Trophoblast cell (in vitro differentiated cells and primary cell): ENCODE results near the gene AHDC1.
A peak's percentile ranks its signal among the peaks of the same experiment; 100 is the strongest.

Experiments
- DNase-seq, 2 donors: peaks; one replicate each; pipeline ENCODE4 v3.0.0-alpha.2; 2016
- H2AFZ ChIP-seq: 2 replicates; pipeline ENCODE4 v1.6.1; 2013; ENCODE audit warnings: low read length, moderate library complexity, mild to moderate bottlenecking; ENCODE audit not compliant: insufficient read depth, poor library complexity
- H2AK5ac ChIP-seq: 2 replicates; pipeline ENCODE4 v1.6.1; 2013; ENCODE audit warnings: mild to moderate bottlenecking, low read length
- H2BK120ac ChIP-seq: 2 replicates; pipeline ENCODE4 v1.6.1; 2013; ENCODE audit warnings: low read length, mild to moderate bottlenecking, moderate library complexity; ENCODE audit not compliant: insufficient read depth, poor library complexity
- H2BK12ac ChIP-seq: 2 replicates; pipeline ENCODE4 v1.6.1; 2013; ENCODE audit warnings: mild to moderate bottlenecking, low read length, moderate library complexity
- H2BK5ac ChIP-seq: 2 replicates; pipeline ENCODE4 v1.6.1; 2013; ENCODE audit warnings: low read length, low read depth, moderate library complexity, mild to moderate bottlenecking; ENCODE audit not compliant: poor library complexity
- H3K14ac ChIP-seq: 2 replicates; pipeline ENCODE4 v1.6.1; 2013; ENCODE audit warnings: mild to moderate bottlenecking, low read length
- H3K18ac ChIP-seq: 2 replicates; pipeline ENCODE4 v1.6.1; 2013; ENCODE audit warnings: mild to moderate bottlenecking, low read length
- H3K23ac ChIP-seq: 2 replicates; pipeline ENCODE4 v1.6.1; 2013; ENCODE audit warnings: low read length
- H3K27ac ChIP-seq: 2 replicates; pipeline ENCODE4 v1.5.1; 2013; ENCODE audit warnings: low read depth, mild to moderate bottlenecking, inconsistent platforms, low read length, moderate library complexity
- H3K27me3 ChIP-seq: 2 replicates; pipeline ENCODE4 v1.6.1; 2013; ENCODE audit warnings: inconsistent platforms, mild to moderate bottlenecking, low read length, moderate library complexity; ENCODE audit not compliant: insufficient read depth
- H3K36me3 ChIP-seq, 2 experiments: 1 replicate in 1 of 2; 2 replicates in 1 of 2; pipeline ENCODE4 v1.6.1; 2013; ENCODE audit warnings: low read length in 2 of 2, mild to moderate bottlenecking in 2 of 2, moderate library complexity in 1 of 2; ENCODE audit not compliant: insufficient read depth in 2 of 2, control insufficient read depth in 1 of 2
- H3K4ac ChIP-seq: 2 replicates; pipeline ENCODE4 v1.6.1; 2013; ENCODE audit warnings: low read depth, mild to moderate bottlenecking, low read length, moderate library complexity
- H3K4me1 ChIP-seq, 2 experiments: 1 replicate in 1 of 2; 2 replicates in 1 of 2; pipeline ENCODE4 v1.6.1; 2013; ENCODE audit warnings: low read length in 2 of 2, mild to moderate bottlenecking in 2 of 2, moderate library complexity in 1 of 2; ENCODE audit not compliant: insufficient read depth in 2 of 2, control insufficient read depth in 1 of 2
- H3K4me2 ChIP-seq: 2 replicates; pipeline ENCODE4 v1.6.1; 2013; ENCODE audit warnings: inconsistent platforms, mild to moderate bottlenecking, low read length, moderate library complexity
- H3K4me3 ChIP-seq: 2 replicates; pipeline ENCODE4 v1.5.1; 2013; ENCODE audit warnings: mild to moderate bottlenecking, low read depth, low read length, inconsistent platforms
- H3K79me1 ChIP-seq: one replicate; pipeline ENCODE4 v1.6.1; 2013; ENCODE audit warnings: low read length
- H3K79me2 ChIP-seq: 2 replicates; pipeline ENCODE4 v1.6.1; 2013; ENCODE audit warnings: low read length, mild to moderate bottlenecking; ENCODE audit not compliant: control insufficient read depth, insufficient read depth, poor library complexity
- H3K9ac ChIP-seq: 2 replicates; pipeline ENCODE4 v1.6.1; 2013; ENCODE audit warnings: mild to moderate bottlenecking, low read length
- H3K9me3 ChIP-seq: 2 replicates; pipeline ENCODE4 v1.6.1; 2013; ENCODE audit warnings: low read depth, mild to moderate bottlenecking, control low read depth, inconsistent platforms, low read length; ENCODE audit not compliant: insufficient read depth
- H4K12ac ChIP-seq: 2 replicates; pipeline ENCODE4 v1.6.1; 2013; ENCODE audit warnings: low read depth, mild to moderate bottlenecking, low read length, moderate library complexity
- H4K8ac ChIP-seq: 2 replicates; pipeline ENCODE4 v1.6.1; 2013; ENCODE audit warnings: low read depth, mild to moderate bottlenecking, low read length, moderate library complexity
- H4K91ac ChIP-seq: one replicate; pipeline ENCODE4 v1.6.1; 2013; ENCODE audit warnings: low read depth, mild to moderate bottlenecking, low read length, moderate library complexity
- WGBS: extraction: QIAGEN DNeasy Blood & Tissue Kit; methylation state at CpG from one replicate; pipeline ENCODE4 v1.1.7; 2013; ENCODE audit warnings: missing lambda C conversion rate; ENCODE audit not compliant: insufficient read length, insufficient coverage; ENCODE audit errors: extremely low coverage; 5-methylcytosine and 5-hydroxymethylcytosine counted together

Gene AHDC1

DNA sequence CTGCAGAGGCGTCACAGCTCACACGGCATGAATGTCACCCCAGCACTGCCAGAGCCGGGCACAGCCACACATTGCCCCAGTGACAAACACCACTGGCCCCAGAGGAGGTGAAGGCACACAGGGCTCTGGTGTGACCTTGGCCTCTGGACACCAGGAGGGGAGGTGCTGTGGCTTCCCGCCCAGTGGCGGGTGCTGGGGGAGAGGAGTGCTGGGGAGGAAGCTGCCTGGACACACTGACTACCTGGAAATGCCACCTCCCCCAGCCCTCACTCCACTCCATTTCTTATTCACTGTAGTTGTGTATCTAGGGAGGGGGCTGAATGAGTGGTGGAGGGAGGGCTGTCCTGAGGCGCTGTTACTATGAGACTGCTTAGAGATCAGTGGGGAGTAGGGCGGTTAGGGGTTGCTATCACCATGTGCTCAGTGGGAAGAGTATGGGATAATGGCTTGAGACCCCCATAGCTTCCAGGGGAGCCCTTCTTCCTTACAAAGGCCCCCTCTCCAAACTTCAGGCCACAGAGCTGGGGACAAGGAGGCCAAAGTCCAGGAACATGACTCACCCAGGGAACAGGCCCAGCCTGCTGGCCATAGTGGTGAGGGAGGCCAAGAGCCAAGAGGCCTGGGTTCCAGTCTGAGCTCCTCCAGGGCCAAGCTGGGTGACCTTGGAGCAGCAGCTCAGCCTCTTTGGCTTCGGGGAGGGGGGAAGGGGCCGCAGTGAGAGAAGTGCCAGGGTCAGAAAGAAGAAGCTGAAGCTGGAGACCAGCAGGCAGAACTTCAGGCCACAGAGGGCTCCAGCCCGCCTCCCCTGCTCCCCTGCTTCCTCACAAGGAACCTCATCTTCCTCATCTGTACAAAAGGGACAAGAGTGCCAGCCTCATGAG is 40.1 kb downstream of the AHDC1 start:
- no peak overlapping the region for H4K12ac ChIP-seq
- peak overlapping the region; percentile 20 for H3K4me2 ChIP-seq
- peak overlapping the region; percentile 71 for H3K4ac ChIP-seq
- DNase-seq: peak in 1 of 2 donors; percentile 50
- WGBS: no CpG with 5 or more reads among the region's 10 CpGs
- H3K79me2 ChIP-seq: peaks cover 47% of the 10 kb centered on the region
- H3K79me1 ChIP-seq: peaks cover 64% of the 10 kb centered on the region
- no peaks in the 10 kb centered on the region for H3K27me3 ChIP-seq
- peak overlapping the region; percentile 56 for H4K91ac ChIP-seq
- H4K8ac ChIP-seq: peak overlapping the region; percentile 10
- peak overlapping the region; percentile 51 for H2BK5ac ChIP-seq
- H3K36me3 ChIP-seq: peaks cover 5 to 21% of the 10 kb centered on the region in 2 experiments
- H2BK12ac ChIP-seq: peak overlapping the region; percentile 16
- no peaks in the 10 kb centered on the region for H3K9me3 ChIP-seq
- H3K23ac ChIP-seq: no peak overlapping the region
- no peak overlapping the region for H3K9ac ChIP-seq
- no peak overlapping the region for H2AFZ ChIP-seq
- H2AK5ac ChIP-seq: peak overlapping the region; percentile 26
- peak overlapping the region; percentile 41 for H3K14ac ChIP-seq
- peak overlapping the region; percentile 27 for H3K4me3 ChIP-seq
- H3K4me1 ChIP-seq: peaks cover 82 to 89% of the 10 kb centered on the region in 2 experiments
- H3K18ac ChIP-seq: peak overlapping the region; percentile 31
- H3K27ac ChIP-seq: peak overlapping the region; percentile 42
- H2BK120ac ChIP-seq: peak overlapping the region; percentile 28

GRCh38 chr1:27563341-27563590 is 40.7 kb downstream of the AHDC1 start:
- Histone ChIP-seq H3K9ac (no peak overlapping the region), H3K4me3 (no peak overlapping the region), H3K4ac (peak overlapping the region; percentile 2), H3K23ac (no peak overlapping the region), H3K4me2 (no peak overlapping the region), H3K4me1 (peaks cover 88 to 93% of the 10 kb centered on the region in 2 experiments), H2BK12ac (peak overlapping the region; percentile 0), H3K79me2 (peaks cover 47% of the 10 kb centered on the region), H2BK5ac (no peak overlapping the region), H3K79me1 (peaks cover 66% of the 10 kb centered on the region), H3K27me3 (no peaks in the 10 kb centered on the region), H2AK5ac (peak overlapping the region; percentile 26), H4K12ac (no peak overlapping the region), H3K14ac (peak overlapping the region; percentile 0), H3K27ac (peak overlapping the region; percentile 42), H2BK120ac (no peak overlapping the region), H3K9me3 (no peaks in the 10 kb centered on the region), H4K91ac (peak overlapping the region; percentile 18), H4K8ac (no peak overlapping the region), H3K36me3 (peaks cover 9 to 26% of the 10 kb centered on the region in 2 experiments), H3K18ac (peak overlapping the region; percentile 10), H2AFZ (no peak overlapping the region)
- no peak for DNase-seq
- no CpG with 5 or more reads among the region's 4 CpGs for WGBS

DNA sequence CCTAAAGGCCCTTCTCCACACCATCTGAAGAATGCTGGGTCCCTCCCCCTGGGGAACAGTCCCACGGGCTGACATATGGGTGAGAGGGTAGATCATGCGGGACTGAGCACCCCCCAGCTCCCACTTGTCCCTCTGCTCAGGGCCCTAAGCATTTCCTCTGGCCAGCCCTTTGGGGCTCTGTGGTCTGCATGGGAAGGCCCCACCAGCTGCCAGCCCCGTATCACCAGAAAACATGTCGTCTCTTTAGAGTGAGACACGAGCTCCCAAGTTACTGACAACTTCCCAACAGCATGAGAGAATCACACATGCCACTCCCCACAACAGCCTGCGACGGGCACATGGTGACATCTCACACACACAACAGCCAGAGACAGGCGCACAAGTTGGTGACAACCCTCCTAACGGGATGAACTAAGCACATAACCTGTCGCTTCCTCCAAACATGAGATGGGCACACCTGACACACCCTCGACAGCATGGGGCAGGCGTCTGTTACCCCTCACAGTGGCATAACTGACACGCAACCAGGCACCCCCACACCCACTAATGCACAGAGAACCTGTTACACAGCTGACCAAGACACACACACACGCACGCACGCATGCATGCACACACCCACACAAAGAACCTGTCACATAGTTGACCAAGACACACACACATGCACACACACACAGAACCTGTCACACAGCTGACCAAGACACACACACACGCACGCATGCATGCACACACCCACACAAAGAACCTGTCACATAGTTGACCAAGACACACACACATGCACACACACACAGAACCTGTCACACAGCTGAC is 41.2 kb downstream of the AHDC1 start:
- no peak overlapping the region for H2AFZ ChIP-seq
- H3K4me2 ChIP-seq: no peak overlapping the region
- no peak overlapping the region for H3K4me3 ChIP-seq
- H4K12ac ChIP-seq: no peak overlapping the region
- H3K79me1 ChIP-seq: peaks cover 64% of the 10 kb centered on the region
- H2BK5ac ChIP-seq: no peak overlapping the region
- no peaks in the 10 kb centered on the region for H3K9me3 ChIP-seq
- peaks cover 88 to 93% of the 10 kb centered on the region in 2 experiments for H3K4me1 ChIP-seq
- H3K27me3 ChIP-seq: no peaks in the 10 kb centered on the region
- no peak overlapping the region for H2BK120ac ChIP-seq
- H3K23ac ChIP-seq: no peak overlapping the region
- no peak overlapping the region for H4K8ac ChIP-seq
- H3K9ac ChIP-seq: no peak overlapping the region
- DNase-seq: no peak
- H3K4ac ChIP-seq: peak overlapping the region; percentile 44
- H2BK12ac ChIP-seq: no peak overlapping the region
- H3K14ac ChIP-seq: no peak overlapping the region
- WGBS: no CpG with 5 or more reads among the region's 18 CpGs
- H2AK5ac ChIP-seq: no peak overlapping the region
- H3K36me3 ChIP-seq: peaks cover 8 to 26% of the 10 kb centered on the region in 2 experiments
- no peak overlapping the region for H4K91ac ChIP-seq
- peaks cover 43% of the 10 kb centered on the region for H3K79me2 ChIP-seq
- peak overlapping the region; percentile 41 for H3K18ac ChIP-seq
- no peak overlapping the region for H3K27ac ChIP-seq

DNA sequence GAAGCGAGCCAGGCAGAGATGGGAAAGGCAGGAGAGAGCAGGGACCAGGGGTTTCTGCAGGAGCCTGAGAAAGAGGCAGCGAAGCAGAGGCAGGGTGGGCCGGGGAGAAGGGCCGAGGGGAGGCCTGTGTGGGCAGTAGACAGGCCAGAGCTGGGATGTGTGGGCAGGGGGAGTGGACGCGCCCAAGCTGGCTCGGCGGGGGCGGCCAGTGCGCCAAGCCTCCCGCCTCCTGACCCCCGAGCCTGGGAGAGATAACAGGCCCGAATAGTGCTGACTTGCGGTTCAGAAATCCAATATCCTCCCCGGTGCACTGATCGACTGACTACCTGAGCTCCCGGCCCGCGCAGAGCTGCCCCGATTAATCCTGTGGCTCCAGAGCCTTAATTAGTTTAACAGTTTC is 41.9 kb downstream of the AHDC1 start:
- H3K14ac ChIP-seq: no peak overlapping the region
- peak overlapping the region; percentile 13 for H3K27ac ChIP-seq
- no peak overlapping the region for H3K9ac ChIP-seq
- WGBS: no CpG with 5 or more reads among the region's 20 CpGs
- H3K27me3 ChIP-seq: no peaks in the 10 kb centered on the region
- peaks cover 85 to 92% of the 10 kb centered on the region in 2 experiments for H3K4me1 ChIP-seq
- peak overlapping the region; percentile 15 for H3K4ac ChIP-seq
- no peak overlapping the region for H2AK5ac ChIP-seq
- no peaks in the 10 kb centered on the region for H3K9me3 ChIP-seq
- H2BK12ac ChIP-seq: peak overlapping the region; percentile 9
- H3K79me1 ChIP-seq: peaks cover 58% of the 10 kb centered on the region
- peak overlapping the region; percentile 59 for H4K91ac ChIP-seq
- no peak overlapping the region for H3K23ac ChIP-seq
- no peak overlapping the region for H4K12ac ChIP-seq
- H3K4me3 ChIP-seq: no peak overlapping the region
- no peak overlapping the region for H4K8ac ChIP-seq
- H2BK5ac ChIP-seq: peak overlapping the region; percentile 18
- no peak overlapping the region for H3K4me2 ChIP-seq
- DNase-seq: no peak
- H2BK120ac ChIP-seq: no peak overlapping the region
- no peak overlapping the region for H2AFZ ChIP-seq
- peaks cover 10 to 28% of the 10 kb centered on the region in 2 experiments for H3K36me3 ChIP-seq
- peaks cover 40% of the 10 kb centered on the region for H3K79me2 ChIP-seq
- peak overlapping the region; percentile 42 for H3K18ac ChIP-seq
